Islet of Langerhans (tissue), 1 donor: Measurements from ENCODE around the gene RIMKLB.

Source experiments
- FAIRE-seq: peaks from one replicate; lab custom pipeline; 2011; peaks lifted over from hg19 to GRCh38; lab: Jason Lieb, UNC

Gene RIMKLB

GRCh38 chr12:8697476-8698131 lies at the start of gene RIMKLB:
Gene RIMKLB (plus strand): TSS chr12:8697991. CDS start chr12:8713867, 15,876 bp downstream.
- FAIRE-seq: no peak

GRCh38 chr12:8648576-8649205 lies 49.1 kb upstream of the RIMKLB start:
- no peak for FAIRE-seq

DNA sequence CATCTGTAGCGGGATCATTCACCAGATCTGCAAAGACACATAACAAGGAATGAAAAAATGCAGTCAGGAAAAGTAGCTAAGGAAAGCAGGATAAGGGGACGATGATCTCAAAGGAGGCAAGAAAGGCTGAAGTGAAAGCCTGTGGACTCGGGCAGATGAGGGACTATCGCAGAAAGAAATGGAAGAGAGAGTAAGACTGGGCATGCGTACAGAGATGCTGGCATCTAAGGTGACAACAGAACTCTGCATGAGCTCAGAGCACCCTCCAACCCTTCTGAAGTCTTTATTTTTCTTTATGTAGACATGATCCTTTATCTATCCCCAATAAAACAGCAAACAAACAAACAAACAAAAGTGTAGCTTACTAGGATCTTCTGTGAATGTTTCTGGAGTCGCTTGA lies 42.4 kb upstream of the RIMKLB start:
- no peak for FAIRE-seq

DNA sequence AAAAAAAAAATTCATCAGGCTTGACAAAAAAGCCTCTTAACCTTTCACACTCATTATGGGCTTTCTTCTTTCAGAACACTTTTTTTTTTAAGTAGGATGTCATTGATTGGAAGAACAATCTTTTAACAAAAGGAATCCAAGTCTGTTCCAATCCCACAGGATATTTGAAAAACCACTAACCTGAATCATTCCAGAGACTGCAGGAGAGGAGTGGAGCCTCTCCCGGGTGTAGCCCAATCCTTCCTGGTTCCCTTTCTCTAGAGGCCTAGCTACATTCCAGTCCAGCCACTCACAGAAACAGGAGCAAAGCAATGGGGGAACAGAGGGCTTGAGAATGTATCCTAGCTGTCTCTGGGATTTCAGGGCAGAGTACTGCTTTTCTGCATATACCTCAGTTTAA lies 39.4 kb upstream of the RIMKLB start:
- no peak for FAIRE-seq

DNA sequence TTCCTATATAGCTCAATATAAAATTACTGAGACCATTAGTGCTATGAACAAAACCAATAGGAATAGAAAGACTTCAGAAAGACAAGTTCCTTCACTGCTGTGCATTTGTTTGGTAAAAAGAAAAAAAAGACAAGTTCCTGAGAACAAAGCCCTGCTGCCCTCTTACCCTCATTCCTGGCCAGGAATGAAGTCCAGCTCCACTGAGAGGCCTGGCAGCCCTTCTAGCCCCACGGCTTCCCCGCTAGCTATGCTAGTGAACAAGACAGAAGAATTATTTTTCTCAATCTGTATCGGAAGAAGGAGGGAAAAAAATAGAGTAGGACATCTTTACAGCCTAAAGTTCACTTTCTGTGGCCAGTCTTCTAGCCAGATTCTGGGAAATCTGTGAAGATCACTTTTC lies 36.8 kb upstream of the RIMKLB start:
- FAIRE-seq: no peak

- FAIRE-seq: no peak
Observed at GRCh38 chr12:8661751-8662150, 36.0 kb upstream of the RIMKLB start.

GRCh38 chr12:8662593-8662992 lies 35.2 kb upstream of the RIMKLB start, which contains the start of gene MFAP5:
Gene MFAP5 (minus strand): TSS chr12:8662826. CDS start chr12:8662104, 722 bp downstream.
- no peak for FAIRE-seq

DNA sequence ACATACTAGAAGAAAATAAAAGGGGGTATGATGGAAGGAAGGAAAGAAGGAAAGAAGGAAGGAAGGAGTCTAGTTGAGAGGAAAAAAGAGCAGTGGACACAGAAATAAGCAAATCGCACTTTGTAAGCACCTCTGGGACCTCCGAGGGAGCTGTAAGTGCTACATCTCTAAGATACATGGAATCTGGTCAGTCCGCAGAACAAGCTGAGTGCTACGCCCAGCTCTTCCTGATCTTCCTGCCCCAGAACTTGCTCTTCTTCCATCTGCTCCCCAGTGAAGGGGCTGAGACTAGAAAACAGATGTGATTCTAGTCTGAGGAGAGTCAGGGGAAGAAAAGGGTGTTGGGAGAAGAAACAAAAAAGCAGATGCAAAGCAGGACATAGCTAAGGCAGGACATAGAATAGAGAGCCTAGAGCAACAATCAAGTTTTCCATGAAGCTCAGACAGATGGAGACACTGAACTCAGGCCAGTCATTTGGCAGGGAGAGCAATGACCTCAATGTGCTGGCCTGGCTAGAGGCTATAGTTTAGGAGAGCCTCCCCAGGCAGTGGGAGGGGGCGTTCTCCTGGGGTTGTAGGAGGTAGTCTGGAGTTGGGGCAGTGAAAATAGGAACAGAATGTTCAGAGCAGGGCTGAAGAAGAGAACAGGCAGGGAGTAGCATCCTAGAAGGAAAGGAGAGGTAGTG lies 33.4 kb upstream of the RIMKLB start:
- no peak for FAIRE-seq

DNA sequence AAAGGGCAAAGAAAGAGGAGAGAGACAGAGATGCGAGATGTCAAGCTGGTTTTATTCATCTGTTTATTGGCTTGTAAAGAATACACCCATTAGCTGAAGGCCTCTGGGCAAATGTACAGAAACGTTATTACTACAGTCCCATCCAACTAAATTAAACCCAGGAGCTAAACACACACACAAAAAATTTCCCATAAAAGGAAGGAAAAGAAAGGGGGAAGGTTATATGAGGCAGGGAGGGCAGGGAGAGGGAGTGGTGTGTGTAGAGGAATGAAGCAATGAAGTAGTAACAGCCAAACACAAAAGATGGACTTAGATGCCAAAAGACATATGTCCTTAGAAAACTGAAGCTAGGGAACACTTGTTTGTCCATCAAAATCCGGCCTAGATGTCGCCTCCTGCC lies 32.0 kb upstream of the RIMKLB start:
- no peak for FAIRE-seq

DNA sequence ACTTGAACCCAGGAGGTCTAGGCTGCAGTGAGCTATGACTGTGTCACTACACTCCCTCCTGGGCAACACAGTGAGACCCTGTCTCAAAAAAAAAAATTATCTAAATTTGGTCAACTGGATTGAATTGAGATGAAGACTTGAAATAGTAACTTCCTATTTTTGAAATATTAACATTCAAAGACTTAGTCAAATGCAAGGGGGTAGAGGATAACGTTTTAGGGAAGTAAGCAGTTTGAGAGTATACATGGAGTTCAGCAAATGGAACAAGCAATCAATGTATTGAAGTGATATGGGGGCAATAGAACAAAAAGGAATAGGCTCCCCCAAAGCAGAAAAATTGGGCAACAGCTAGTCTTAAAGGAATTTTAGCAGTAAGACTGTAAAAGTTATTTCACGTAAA lies 30.5 kb upstream of the RIMKLB start:
- FAIRE-seq: no peak

- no peak for FAIRE-seq
Observed at GRCh38 chr12:8668441-8668840, 29.4 kb upstream of the RIMKLB start.

- FAIRE-seq: no peak
Observed at GRCh38 chr12:8672381-8672780, 25.4 kb upstream of the RIMKLB start.

GRCh38 chr12:8675591-8676036 lies 22.2 kb upstream of the RIMKLB start:
- no peak for FAIRE-seq

DNA sequence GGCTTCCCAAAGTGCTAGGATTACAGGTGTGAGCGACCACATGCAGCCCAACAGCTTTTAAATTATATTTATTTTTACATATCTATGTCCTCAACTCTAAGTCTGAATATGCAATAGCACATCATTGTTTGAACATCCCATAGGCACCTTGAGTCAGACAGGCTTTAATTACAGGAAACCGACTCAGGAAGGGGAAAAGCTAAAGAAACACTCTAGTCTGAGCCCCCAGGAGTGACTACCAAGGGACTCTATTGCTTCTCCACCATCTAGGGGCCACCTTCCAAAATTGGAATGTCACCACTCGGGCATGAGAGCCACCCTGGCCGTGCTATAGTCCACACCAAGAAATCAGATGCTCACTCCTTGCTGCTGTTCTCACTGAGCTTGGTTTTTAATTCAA lies 21.1 kb upstream of the RIMKLB start:
- FAIRE-seq: no peak

DNA sequence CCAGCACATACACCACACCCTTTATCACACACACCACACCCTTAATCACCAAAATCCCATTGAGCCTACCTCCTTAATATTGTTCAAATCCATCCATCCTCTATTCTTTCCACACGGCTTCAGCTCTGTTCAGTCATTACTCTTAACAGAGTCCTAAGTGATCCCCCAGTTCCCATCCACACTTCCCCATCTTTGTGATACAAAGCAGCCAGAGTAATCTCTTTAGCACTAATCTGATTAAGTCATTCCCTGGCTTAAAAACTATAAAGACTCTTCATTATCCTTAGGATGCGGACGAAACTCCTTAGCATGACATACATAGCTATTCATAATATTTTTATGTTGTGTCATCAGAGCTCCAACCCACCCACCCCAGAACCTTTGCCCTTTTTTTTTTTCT lies 20.4 kb upstream of the RIMKLB start:
- no peak for FAIRE-seq

- no peak for FAIRE-seq
Observed at GRCh38 chr12:8678661-8679111, 19.1 kb upstream of the RIMKLB start.

DNA sequence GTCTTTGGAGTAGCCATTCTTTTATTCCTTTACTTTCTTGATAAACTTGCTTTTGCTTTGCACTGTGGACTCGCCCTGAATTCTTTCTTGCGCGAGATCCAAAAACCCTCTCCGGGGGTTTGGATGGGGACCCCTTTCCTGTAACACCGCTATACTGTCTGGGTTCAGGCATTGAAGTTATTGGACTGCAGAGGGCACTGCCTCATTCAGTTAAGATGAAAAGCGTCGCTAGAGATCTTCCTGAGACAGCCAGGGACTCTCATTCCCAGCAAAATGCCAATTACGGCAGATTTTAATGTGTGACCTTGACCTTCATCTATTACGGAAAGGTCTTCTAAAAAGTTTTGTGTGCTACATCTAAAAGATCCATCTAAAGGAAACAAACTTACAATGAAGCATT lies 17.3 kb upstream of the RIMKLB start:
- FAIRE-seq: no peak

DNA sequence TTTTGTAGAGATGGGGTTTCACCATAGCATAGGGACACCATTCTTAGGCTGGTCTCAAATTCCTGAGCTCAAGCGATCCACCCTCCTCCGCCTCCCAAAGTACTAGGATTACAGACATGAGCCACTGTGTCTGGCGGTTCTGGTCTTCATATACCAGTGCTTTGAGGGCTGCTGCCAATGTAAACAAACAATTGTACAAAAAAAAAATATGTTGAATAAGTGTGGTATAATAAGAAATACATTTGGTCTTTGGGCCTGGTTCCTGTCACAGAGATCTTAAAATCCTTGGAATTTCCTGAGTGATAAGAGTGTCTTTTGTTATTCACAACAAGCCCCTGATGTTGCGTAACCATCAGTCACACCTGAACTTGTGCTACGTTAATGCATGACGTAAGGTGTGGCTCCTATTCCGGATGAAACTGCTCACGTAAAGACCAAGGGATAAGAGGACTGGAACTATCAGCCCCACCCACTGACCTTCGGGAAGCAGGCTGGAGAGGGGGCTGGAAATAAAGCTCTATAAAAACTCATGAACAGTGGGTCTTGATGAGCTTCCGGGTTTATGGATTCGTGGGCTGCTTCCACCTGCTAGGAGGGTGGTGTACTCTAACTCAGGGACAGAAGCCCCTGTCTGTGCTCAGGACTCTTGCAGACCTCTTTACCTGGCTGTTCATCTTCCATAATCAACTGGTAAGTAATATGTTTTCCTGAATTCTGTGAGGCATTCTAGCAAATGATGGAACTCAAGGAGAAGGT lies 16.5 kb upstream of the RIMKLB start:
- no peak for FAIRE-seq

GRCh38 chr12:8685051-8685450 lies 12.7 kb upstream of the RIMKLB start:
- FAIRE-seq: no peak

DNA sequence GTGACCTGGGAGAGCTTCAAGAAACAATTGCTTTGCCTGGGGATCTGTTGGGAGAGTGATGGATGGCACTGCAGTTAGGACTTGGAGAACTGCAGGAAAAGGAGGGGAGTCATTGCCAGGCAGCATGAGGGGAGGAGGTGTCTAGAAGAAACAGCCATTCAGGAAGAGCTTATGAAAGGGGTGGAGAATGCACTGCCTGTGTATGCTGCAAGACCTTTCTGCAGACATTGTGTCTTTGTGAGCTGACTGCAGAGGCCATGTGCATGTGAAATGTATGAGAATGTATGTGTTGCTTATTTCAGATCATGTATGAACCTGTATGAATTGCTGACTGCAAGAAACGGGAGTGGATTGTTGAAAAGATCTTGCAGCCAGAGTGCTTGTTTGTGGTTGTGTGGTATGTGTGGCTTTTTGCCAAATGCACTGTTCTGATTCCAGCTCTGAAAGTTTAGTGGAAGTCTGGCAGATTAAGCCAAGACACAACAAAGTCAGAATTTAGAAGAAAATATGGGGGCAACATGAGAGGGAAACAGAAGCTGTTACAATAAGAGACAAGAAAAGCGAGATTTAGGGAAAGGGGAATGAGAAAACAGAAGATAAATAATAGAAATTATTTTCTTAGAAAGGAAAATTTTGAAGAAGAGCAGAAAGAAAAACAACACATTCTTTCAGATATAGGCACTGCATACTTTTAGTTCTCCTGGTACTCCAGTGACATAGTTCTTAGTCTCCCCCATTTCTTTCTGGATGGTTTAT lies 9.8 kb upstream of the RIMKLB start:
- no peak for FAIRE-seq

DNA sequence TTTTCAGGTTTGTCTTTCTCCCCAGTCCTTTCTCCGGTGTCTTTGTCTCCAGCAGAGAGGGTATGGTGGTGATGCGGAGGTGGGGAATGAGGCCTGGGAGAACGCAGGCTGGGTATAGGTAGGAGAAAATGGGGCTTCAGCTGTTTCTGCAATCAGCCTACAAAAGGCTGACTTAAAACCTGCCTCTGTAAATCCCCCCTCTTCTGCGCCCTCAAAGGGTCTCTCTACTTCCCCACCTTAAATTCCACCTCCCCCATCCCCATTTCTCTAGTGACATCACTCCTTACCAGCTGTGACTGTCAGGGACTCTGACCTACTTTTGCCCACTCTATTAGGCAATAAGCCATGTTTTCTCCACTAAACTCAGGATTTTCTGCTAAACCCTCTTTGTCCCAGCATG lies 8.1 kb upstream of the RIMKLB start:
- no peak for FAIRE-seq

DNA sequence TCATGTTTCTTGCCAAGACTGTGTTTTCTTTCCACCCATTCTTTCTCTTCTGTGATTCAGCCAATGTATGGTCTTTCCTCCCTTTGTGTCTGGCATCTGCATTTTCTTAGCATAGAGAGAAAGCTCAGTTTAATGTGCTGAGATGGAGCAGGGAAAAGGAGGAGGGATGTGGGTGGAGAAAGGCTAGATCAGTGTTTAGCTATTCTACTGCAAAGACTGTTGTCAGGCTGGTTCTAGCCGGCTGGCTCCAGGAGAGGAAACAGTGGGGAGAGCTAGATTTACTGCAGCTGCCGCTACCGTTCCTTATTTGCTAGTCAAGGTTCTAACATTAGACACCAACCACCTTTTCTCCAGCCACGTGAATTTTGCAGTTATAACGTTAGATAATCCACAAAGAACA lies 5.2 kb upstream of the RIMKLB start:
- FAIRE-seq: no peak
